HepG2 (cell line): Measurements from ENCODE around the gene NR4A2. TPM values are rescaled to one million over a fixed set of nuclear protein-coding genes. Genes with fewer than 3 reads are reported as not detected.

Experiments
- ATAC-seq: fragments of 200-7000 bp; cut with Tn5 transposase; 3 replicates; pipeline ENCODE4 v1.9.1; 2020; ENCODE audit warnings: mild to moderate bottlenecking, moderate library complexity
- BruUV-seq: library from RNA; stranded (reverse); fragments of 400-500 nt; replicated peaks from 2 replicates; lab custom pipeline; 2021; lab: Mats Ljungman, UMichigan
- CTCF ChIA-PET: fragments of 300-600 bp; formaldehyde crosslinking; extraction: SDS; loops from one replicate; lab custom pipeline; 2021; ENCODE audit warnings: low total read pairs, inconsistent platforms, low intra/inter-chr PET ratio; lab: Yijun Ruan, JAX
- POLR2A ChIA-PET: fragments of 350-600 bp; sonication (Branson Sonifier 250); formaldehyde crosslinking; loops from one replicate; lab custom pipeline; 2020; ENCODE audit warnings: antibody characterized with exemption, inconsistent platforms; lab: Yijun Ruan, JAX
- DNase-seq: peaks from one replicate; pipeline ENCODE4 v3.0.0-alpha.2; 2015; ENCODE audit warnings: low spot score
- FAIRE-seq: peaks from 3 replicates; lab custom pipeline; 2011; peaks lifted over from hg19 to GRCh38; lab: Jason Lieb, UNC
- H2AFZ ChIP-seq: one replicate; pipeline ENCODE4 v1.6.1; 2011; ENCODE audit warnings: low read length, inconsistent platforms
- H3K27ac ChIP-seq: fragments of 300-600 bp; 3 replicates; pipeline ENCODE4 v1.8.0; 2011; ENCODE audit warnings: mixed run types, mild to moderate bottlenecking, mixed read lengths, low read length, inconsistent platforms; ENCODE audit not compliant: insufficient read depth; ENCODE audit errors: extremely low read length
- H3K27me3 ChIP-seq, 2 experiments: fragments of 200-600 bp in 1 of 2; 2 replicates in 1 of 2; 3 replicates in 1 of 2; pipeline versions ENCODE4 v1.6.0 to v1.8.0; 2011; ENCODE audit warnings: low read length in 2 of 2, mild to moderate bottlenecking in 2 of 2, moderate library complexity in 2 of 2, inconsistent platforms in 1 of 2; ENCODE audit not compliant: insufficient read depth in 2 of 2, control insufficient read depth in 1 of 2
- H3K36me3 ChIP-seq, 2 experiments: fragments of 200-600 bp in 1 of 2; replicated peaks in 1 of 2; 2 replicates in 1 of 2; 3 replicates in 1 of 2; pipeline versions ENCODE4 v1.5.1 to v1.8.0; 2011; ENCODE audit warnings: low read length in 2 of 2, inconsistent platforms in 1 of 2; ENCODE audit not compliant: insufficient read depth in 2 of 2, control insufficient read depth in 1 of 2
- H3K4me1 ChIP-seq: 2 replicates; pipeline ENCODE4 v1.5.1; 2012; ENCODE audit warnings: low read length, inconsistent platforms; ENCODE audit not compliant: insufficient read depth
- H3K4me2 ChIP-seq: 2 replicates; pipeline ENCODE4 v1.6.0; 2011; ENCODE audit warnings: low read depth, low read length, inconsistent platforms
- H3K4me3 ChIP-seq, 3 experiments: fragments of 200-600 bp in 1 of 3; sonication (generic), shearing (Covaris generic) in 1 of 3; replicated peaks in 1 of 3; 2 replicates each; pipeline ENCODE4 v1.5.1; 2011 to 2016; ENCODE audit warnings: low read length in 3 of 3, inconsistent platforms in 2 of 3, low read depth in 2 of 3, mild to moderate bottlenecking in 2 of 3, control low read depth in 1 of 3, mixed read lengths in 1 of 3; ENCODE audit not compliant: insufficient read depth in 1 of 3
- H3K79me2 ChIP-seq: one replicate; pipeline ENCODE4 v1.6.1; 2011; ENCODE audit warnings: low read length, inconsistent platforms; ENCODE audit not compliant: insufficient read depth
- H3K9ac ChIP-seq: 2 replicates; pipeline ENCODE4 v1.6.0; 2011; ENCODE audit warnings: mild to moderate bottlenecking, low read depth, low read length, inconsistent platforms; ENCODE audit not compliant: insufficient read depth
- H3K9me3 ChIP-seq: 2 replicates; pipeline ENCODE4 v1.5.1; 2012; ENCODE audit warnings: mild to moderate bottlenecking, low read length
- H4K20me1 ChIP-seq: 2 replicates; pipeline ENCODE4 v1.6.0; 2011; ENCODE audit warnings: inconsistent platforms, mild to moderate bottlenecking, low read length, moderate library complexity; ENCODE audit not compliant: insufficient read depth
- AGO1 ChIP-seq: fragments of 200-400 bp; formaldehyde crosslinking; IDR thresholded peaks from 2 replicates; pipeline ENCODE4 v1.6.1; 2017; ENCODE audit warnings: mild to moderate bottlenecking, low read depth, low read length, moderate library complexity; ENCODE audit not compliant: poor library complexity, severe bottlenecking
- ATF5 ChIP-seq: sonication (generic); formaldehyde crosslinking; IDR thresholded peaks from 2 replicates; pipeline ENCODE4 v1.4.0; 2020; ENCODE audit warnings: mild to moderate bottlenecking, low read depth, missing genetic modification reagents
- BCL6 ChIP-seq: IDR thresholded peaks from 2 replicates; pipeline ENCODE4 v1.6.1; 2016; ENCODE audit warnings: missing genetic modification reagents, missing compliant biosample characterization
- HNF4G ChIP-seq, 2 experiments: sonication (generic) in 1 of 2; formaldehyde crosslinking in 1 of 2; IDR thresholded peaks; 2 replicates each; pipeline versions ENCODE4 v1.4.0 to v1.6.1; 2011 to 2020; ENCODE audit warnings: borderline replicate concordance in 2 of 2, low read depth in 2 of 2, mild to moderate bottlenecking in 2 of 2, low read length in 1 of 2, missing genetic modification reagents in 1 of 2, moderate library complexity in 1 of 2
- HNRNPLL ChIP-seq: fragments of 200-400 bp; formaldehyde crosslinking; IDR thresholded peaks from 2 replicates; pipeline ENCODE4 v1.6.1; 2017; ENCODE audit warnings: mild to moderate bottlenecking, low read depth, low read length; ENCODE audit not compliant: poor library complexity, severe bottlenecking
- NAIF1 ChIP-seq: sonication (generic); formaldehyde crosslinking; IDR thresholded peaks from 2 replicates; pipeline ENCODE4 v1.5.0; 2020; ENCODE audit warnings: mild to moderate bottlenecking, missing genetic modification reagents, borderline replicate concordance
- NKX3-1 ChIP-seq: sonication (generic); formaldehyde crosslinking; IDR thresholded peaks from 2 replicates; pipeline ENCODE4 v1.5.0; 2020; ENCODE audit warnings: missing genetic modification reagents
- PLSCR1 ChIP-seq: sonication (generic); formaldehyde crosslinking; IDR thresholded peaks from 2 replicates; pipeline ENCODE4 v1.5.0; 2020; ENCODE audit warnings: missing genetic modification reagents, mild to moderate bottlenecking, borderline replicate concordance
- RBFOX2 ChIP-seq: fragments of 200-400 bp; formaldehyde crosslinking; IDR thresholded peaks from 2 replicates; pipeline ENCODE4 v1.6.1; 2017; ENCODE audit warnings: low read depth, mild to moderate bottlenecking, low read length
- RBM39 ChIP-seq: fragments of 200-400 bp; formaldehyde crosslinking; IDR thresholded peaks from one replicate; pipeline ENCODE4 v1.6.1; 2018; ENCODE audit warnings: antibody characterized with exemption, mild to moderate bottlenecking, low read depth, low read length; ENCODE audit not compliant: poor library complexity, severe bottlenecking
- SRSF1 ChIP-seq: fragments of 200-400 bp; formaldehyde crosslinking; optimal IDR thresholded peaks from 2 replicates; pipeline ENCODE3; 2017; ENCODE audit warnings: mild to moderate bottlenecking, low read depth, low read length, moderate library complexity
- TAF15 ChIP-seq: fragments of 200-400 bp; formaldehyde crosslinking; IDR thresholded peaks from one replicate; pipeline ENCODE4 v1.6.1; 2018; ENCODE audit warnings: mild to moderate bottlenecking, low read depth, low read length; ENCODE audit not compliant: poor library complexity, severe bottlenecking
- ZBTB7B ChIP-seq: sonication (generic); formaldehyde crosslinking; IDR thresholded peaks from 2 replicates; pipeline ENCODE4 v1.4.0; 2020; ENCODE audit warnings: missing genetic modification reagents
- ZC3H4 ChIP-seq: sonication (generic); formaldehyde crosslinking; IDR thresholded peaks from 2 replicates; pipeline ENCODE4 v1.4.0; 2020; ENCODE audit warnings: missing genetic modification reagents, borderline replicate concordance
- ZFP41 ChIP-seq: sonication (generic); formaldehyde crosslinking; IDR thresholded peaks from 2 replicates; pipeline ENCODE4 v1.4.0; 2020; ENCODE audit warnings: mild to moderate bottlenecking, missing genetic modification reagents, borderline replicate concordance
- ZFP91 ChIP-seq: sonication (generic); formaldehyde crosslinking; IDR thresholded peaks from 2 replicates; pipeline ENCODE4 v1.9.0; 2022; ENCODE audit warnings: missing genetic modification reagents, mild to moderate bottlenecking, borderline replicate concordance
- ZNF484 ChIP-seq: sonication (generic); formaldehyde crosslinking; IDR thresholded peaks from 2 replicates; pipeline ENCODE4 v1.5.1; 2020; ENCODE audit warnings: mild to moderate bottlenecking, low read depth, missing genetic modification reagents, borderline replicate concordance
- ZNF546 ChIP-seq: sonication (generic); formaldehyde crosslinking; conservative IDR thresholded peaks from 2 replicates; pipeline ENCODE4 v1.8.1; 2023; ENCODE audit warnings: mild to moderate bottlenecking, missing genetic modification reagents
- ZNF788 ChIP-seq: sonication (generic); formaldehyde crosslinking; IDR thresholded peaks from 2 replicates; pipeline ENCODE4 v1.5.0; 2020; ENCODE audit warnings: mild to moderate bottlenecking, missing genetic modification reagents, borderline replicate concordance
- WGBS: methylation state at CpG from one replicate; pipeline ENCODE4 v1.1.6; 2017; ENCODE audit warnings: low lambda C conversion rate; 5-methylcytosine and 5-hydroxymethylcytosine counted together
- in situ Hi-C: cut with HindIII; loops from 2 replicates; pipeline ENCODE4 v1.10.0; 2017; ENCODE audit warnings: low pct_unique_long_range_greater_than_20kb; ENCODE audit not compliant: extremely low pct_ligation_motif_present
- intact Hi-C: fragments of 100-400 bp; cut with micrococcal nuclease; formaldehyde crosslinking; loops from one replicate; pipeline ENCODE4 v1.10.0; 2022; ENCODE audit not compliant: unreplicated experiment
- polyA plus RNA-seq, 8 experiments: library from polyadenylated mRNA; depleted of rRNA in 3 of 8; stranded (reverse) in 7 of 8; unstranded in 1 of 8; fragments of >200 nt; fragmentation: Illumina TruSeq in 4 of 8; extraction: Trizol in 4 of 8; gene quantifications; 2 replicates each; pipeline versions ENCODE4 v1.2.1 to v1.2.3, GENCODE V29; 2011 to 2016; ENCODE audit warnings: low read depth in 4 of 8, missing spikeins in 1 of 8, mixed read lengths in 1 of 8; ENCODE audit not compliant: insufficient read depth in 1 of 8
- total RNA-seq, 5 experiments: library from RNA; depleted of rRNA; stranded (reverse); fragments of >200 nt; fragmentation: Illumina TruSeq; extraction: Trizol; gene quantifications; 2 replicates each; pipeline ENCODE4 v1.2.3, GENCODE V29; 2016; ENCODE audit warnings: low read depth in 1 of 5

NR4A2 gene
- total and polyA plus RNA-seq, 2 of the 13 experiments (the other 11 are each of a cell fraction or from before 2014, with no cell fraction given) = not detected

DNA sequence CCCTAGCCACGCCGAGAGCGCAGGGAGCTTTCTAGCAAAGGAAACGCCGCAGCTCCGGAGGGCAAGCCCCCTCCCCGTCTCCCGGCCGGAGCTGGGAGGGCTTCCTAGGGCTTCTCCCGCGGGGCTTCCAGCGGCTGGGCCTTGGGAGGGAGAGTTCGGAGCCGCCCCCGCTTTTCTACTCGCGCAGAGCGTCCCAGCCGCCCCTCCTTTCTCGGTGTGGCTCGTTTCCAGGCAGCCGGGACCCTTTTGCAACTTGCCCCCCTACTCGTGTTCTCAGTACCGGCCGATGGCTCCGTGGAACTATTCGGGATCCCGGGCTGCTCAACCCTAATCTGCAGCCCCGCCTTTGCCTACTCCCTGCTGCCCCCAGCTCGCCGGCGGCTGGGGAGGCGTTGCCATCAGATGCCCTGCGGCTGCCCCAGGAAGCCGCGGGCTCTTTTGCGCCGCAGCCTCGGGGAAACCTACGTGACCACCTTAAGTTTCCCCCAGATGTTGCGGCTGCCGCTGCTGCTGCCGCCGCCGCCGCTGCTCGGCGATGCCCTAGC is 1.5 kb upstream of the NR4A2 start:
- in situ Hi-C loops = loop anchor here (25.0 kb wide), 1 partner anchor 853 kb away; no protein-coding TSS in a partner anchor
- Histone ChIP-seq H3K27me3 (peaks cover 20 to 62% of the 10 kb centered on the region in 2 experiments), H4K20me1 (no peaks in the 10 kb centered on the region), H3K36me3 (no peaks in the 10 kb centered on the region), H3K4me2 (peak overlapping the region; percentile 92), H3K27ac (no peak overlapping the region), H2AFZ (no peak overlapping the region), H3K9me3 (no peaks in the 10 kb centered on the region), H3K9ac (0 out of 2 replicates have a peak overlapping the region, but pooled peaks have one; percentile 27), H3K4me1 (peaks cover 30% of the 10 kb centered on the region), H3K79me2 (no peaks in the 10 kb centered on the region), H3K4me3 (peak overlapping the region; percentile 51 to 77 (median 63))
- ChIA-PET POLR2A (no interaction called here), CTCF (interaction anchor here (1.8 kb wide), 1 partner anchor 255 kb away, joined by 8 read pairs; no protein-coding TSS in a partner anchor)
- intact Hi-C loops = loop anchor here (2.0 to 10.0 kb wide), 4 partner anchors 145 to 721 kb away; no protein-coding TSS in a partner anchor
- ATAC-seq = peak; percentile 50
- peak; percentile 15 for DNase-seq
- no peak for FAIRE-seq
- BruUV-seq = no TSS peak
- whole genome bisulfite sequencing = 1% methylated on average over 28 of the region's 48 CpGs
- TF ChIP-seq ZNF484 (CRISPR knock-in tag) (no peak), ZFP41 (CRISPR knock-in tag) (no peak), ZNF788 (CRISPR knock-in tag) (0 out of 2 replicates have a peak, but pooled peaks have one; percentile 10), ZBTB7B (CRISPR knock-in tag) (peak; percentile 43; the same call in 1 of the 2 replicates), ZNF546 (CRISPR knock-in tag) (0 out of 2 replicates have a peak, but pooled peaks have one; percentile 34), BCL6 (CRISPR knock-in tag) (0 out of 2 replicates have a peak, but pooled peaks have one; percentile 20), HNF4G (IDR thresholded peaks at IDR 0.05; ENCODE audit: borderline replicate concordance, low read depth, low read length) (no peak), HNF4G (CRISPR knock-in tag; IDR thresholded peaks at IDR 0.05; ENCODE audit: borderline replicate concordance, low read depth) (0 out of 2 replicates have a peak, but pooled peaks have one; percentile 14), ZC3H4 (CRISPR knock-in tag) (no peak), ZFP91 (CRISPR knock-in tag) (peak; percentile 29; the same call in 1 of the 2 replicates), PLSCR1 (CRISPR knock-in tag) (no peak), RBFOX2 (peak; percentile 5; the same call in 1 of the 2 replicates), HNRNPLL (peak; percentile 99), SRSF1 (peak; percentile 56), NKX3-1 (CRISPR knock-in tag) (peak; percentile 54; the same call in 1 of the 2 replicates), NAIF1 (peak; percentile 91; the same call in 1 of the 2 replicates), ATF5 (no peak), AGO1 (peak; percentile 53), RBM39 (peak; percentile 70), TAF15 (peak; percentile 70)
